Activated gamma-delta T cell treated with anti-CD3 and anti-CD28 coated beads, Interleukin-2, amount 50 U/mL, for 16 hours (primary cell): ENCODE data around the gene GPR156.

ENCODE experiments used
- DNase-seq: peaks from one replicate; pipeline ENCODE4 v3.0.0-alpha.2; 2020; ENCODE audit warnings: low read depth

The GPR156 gene

GRCh38 chr3:120119846-120120510 is 165.0 kb downstream of the GPR156 start:
- DNase-seq: no peak
